WERI-Rb-1 (cell line): ENCODE measurements around the gene SCARF1.

ENCODE experiments used
- DNase-seq: peaks from one replicate; pipeline ENCODE4 v3.0.0-alpha.2; 2020
- H3K27ac ChIP-seq: fragments of 250-450 bp; sonication (Bioruptor Pico); 2 replicates; pipeline ENCODE4 v1.5.1; 2020; ENCODE audit warnings: mild to moderate bottlenecking, moderate library complexity
- H3K27me3 ChIP-seq: fragments of 250-450 bp; sonication (Bioruptor Pico); 2 replicates; pipeline ENCODE4 v1.5.1; 2021; ENCODE audit warnings: mild to moderate bottlenecking, low read depth, moderate library complexity; ENCODE audit not compliant: insufficient read depth, severe bottlenecking
- H3K36me3 ChIP-seq: fragments of 250-450 bp; sonication (Bioruptor Pico); 2 replicates; pipeline ENCODE4 v1.5.1; 2020; ENCODE audit warnings: mild to moderate bottlenecking, moderate library complexity
- H3K4me3 ChIP-seq: 2 replicates; pipeline ENCODE4 v1.5.1; 2011; ENCODE audit warnings: low read depth, mild to moderate bottlenecking, control low read depth, low read length
- H3K9me3 ChIP-seq: fragments of 250-450 bp; sonication (Bioruptor Pico); 2 replicates; pipeline ENCODE4 v1.5.1; 2021; ENCODE audit warnings: mild to moderate bottlenecking, moderate library complexity; ENCODE audit not compliant: severe bottlenecking
- CTCF ChIP-seq: IDR thresholded peaks from 2 replicates; pipeline ENCODE4 v1.5.1; 2011; ENCODE audit warnings: low read depth, mild to moderate bottlenecking, control low read depth, inconsistent platforms, low read length

The SCARF1 gene

GRCh38 chr17:1648963-1649843 lies 3.7 kb upstream of the SCARF1 start:
- H3K27ac ChIP-seq = peak overlapping the region; percentile 75
- peak; percentile 76 for DNase-seq

GRCh38 chr17:1648173-1648962 lies 2.8 kb upstream of the SCARF1 start:
- peak; percentile 93 for DNase-seq
- peak overlapping the region; percentile 66 for H3K27ac ChIP-seq
- no peaks in the 10 kb centered on the region for H3K27me3 ChIP-seq
- H3K9me3 ChIP-seq = no peaks in the 10 kb centered on the region
- TF ChIP-seq CTCF = peak; percentile 32; the same call in 1 of the 2 replicates
- H3K36me3 ChIP-seq = peaks cover 39% of the 10 kb centered on the region
- H3K4me3 ChIP-seq = peak overlapping the region; percentile 44

More at GRCh38 chr17:1648963-1649843, 3.7 kb upstream of the SCARF1 start:
- Histone ChIP-seq H3K4me3 (peak overlapping the region; percentile 54), H3K27me3 (no peaks in the 10 kb centered on the region), H3K9me3 (no peaks in the 10 kb centered on the region), H3K36me3 (peaks cover 48% of the 10 kb centered on the region)
- TF ChIP-seq CTCF = peak; percentile 89

- TF ChIP-seq CTCF = no peak
- Histone ChIP-seq H3K9me3 (no peaks in the 10 kb centered on the region), H3K27ac (no peak overlapping the region), H3K27me3 (no peaks in the 10 kb centered on the region), H3K36me3 (peaks cover 34% of the 10 kb centered on the region), H3K4me3 (no peak overlapping the region)
- no peak for DNase-seq
Observed at GRCh38 chr17:1647802-1648171, 2.3 kb upstream of the SCARF1 start.

GRCh38 chr17:1646199-1646875 lies 805 bp upstream of the SCARF1 start:
- Histone ChIP-seq H3K36me3 (peaks cover 21% of the 10 kb centered on the region), H3K27me3 (no peaks in the 10 kb centered on the region), H3K9me3 (no peaks in the 10 kb centered on the region), H3K27ac (peak overlapping the region; percentile 79), H3K4me3 (no peak overlapping the region)
- TF ChIP-seq CTCF = no peak
- DNase-seq = no peak

- Histone ChIP-seq H3K27me3 (no peaks in the 10 kb centered on the region), H3K36me3 (peaks cover 5% of the 10 kb centered on the region; the same call in 1 of the 2 replicates), H3K27ac (peak overlapping the region; percentile 79), H3K9me3 (no peaks in the 10 kb centered on the region), H3K4me3 (no peak overlapping the region)
- no peak for DNase-seq
- no peak for TF ChIP-seq CTCF
Observed at GRCh38 chr17:1644493-1645206, 882 bp downstream of the SCARF1 start.
